Measurements from ENCODE around the gene C6orf52. TPM values are rescaled to one million over a fixed set of nuclear protein-coding genes. Genes with fewer than 3 reads are reported as not detected.
"Not testable (repeated sequence)": the region's sequence is repeated elsewhere in the genome, so short reads cannot be mapped to it uniquely, and the experiment has no call there.

Gene C6orf52
- total RNA-seq, 4 donors from 2014 or later = not detected

GRCh38 chr6:10668126-10668917, 26.1 kb downstream of the C6orf52 start:
- Histone ChIP-seq H3K27ac (no peak overlapping the region), H3K36me3 (no peaks in the 10 kb centered on the region), H3K27me3 (peaks cover 13% of the 10 kb centered on the region), H3K9me3 (no peaks in the 10 kb centered on the region), H3K4me1 (no peaks in the 10 kb centered on the region), H3K4me3 (no peak overlapping the region)
- intact Hi-C loops (cut with DNase I; ENCODE audit: low total_unique reads) = no loop called here
- WGBS, 2 donors (ENCODE audit: low coverage in 1 of 2) = 71 to 92% methylated on average over 1 to 6 of the region's 6 CpGs
- DNase-seq = no peak
- no peak for TF ChIP-seq POLR2AphosphoS5 (IDR thresholded peaks at IDR 0.05)
- in situ Hi-C loops (cut with MboI; ENCODE audit: low pct_ligation_motif_present in 1 of 4, low pct_unique_long_range_greater_than_20kb in 1 of 4, low sequenced_read_pairs in 3 of 4) = no loop called here

DNA sequence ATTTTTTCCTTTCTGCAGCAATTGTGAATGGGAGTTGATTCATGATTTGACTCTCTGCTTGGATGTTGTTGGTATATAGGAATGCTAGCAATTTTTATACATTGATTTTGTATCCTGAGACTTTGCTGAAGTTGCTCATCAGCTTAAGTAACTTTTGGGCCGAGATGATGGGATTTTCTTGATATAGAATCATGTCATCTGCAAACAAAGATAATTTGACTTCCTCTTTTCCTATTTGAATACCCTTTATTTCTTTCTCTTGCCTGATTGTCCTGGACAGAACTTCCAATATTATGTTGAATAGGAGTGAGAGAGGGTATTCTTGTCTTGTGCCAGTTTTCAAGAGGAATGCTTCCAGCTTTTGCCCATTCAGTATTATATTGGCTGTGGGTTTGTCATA, 28.8 kb downstream of the C6orf52 start:
- H3K36me3 ChIP-seq; H3K27ac ChIP-seq; H3K9me3 ChIP-seq; DNase-seq; H3K4me3 ChIP-seq; H3K4me1 ChIP-seq; intact Hi-C loops (cut with DNase I; ENCODE audit: low total_unique reads); in situ Hi-C loops (cut with MboI; ENCODE audit: low pct_ligation_motif_present in 1 of 4, low pct_unique_long_range_greater_than_20kb in 1 of 4, low sequenced_read_pairs in 3 of 4): not testable (repeated sequence)
- peaks cover 13% of the 10 kb centered on the region for H3K27me3 ChIP-seq
- WGBS, 2 donors (ENCODE audit: low coverage in 1 of 2) = 49 to 64% methylated on average over 1 of the region's 1 CpG

DNA sequence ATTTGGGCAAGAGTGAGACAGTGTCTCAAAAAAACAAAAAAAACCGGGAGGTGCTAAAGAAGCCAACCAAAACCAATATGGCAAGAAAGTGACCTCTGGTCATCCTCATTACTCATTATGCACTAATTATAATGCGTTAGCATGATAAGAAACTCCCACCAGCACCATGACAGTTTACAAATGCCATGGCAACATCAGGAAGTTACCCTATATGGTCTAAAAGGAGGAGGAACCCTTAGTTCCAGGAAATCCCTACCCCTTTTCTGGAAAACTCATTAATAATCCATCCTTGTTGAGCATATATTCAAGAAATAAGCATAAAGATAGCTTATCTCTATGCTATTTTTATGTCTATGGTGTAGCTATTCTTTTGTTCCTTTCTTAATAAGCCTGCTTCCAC, 31.7 kb downstream of the C6orf52 start:
- Histone ChIP-seq H3K27ac (no peak overlapping the region), H3K4me1 (no peaks in the 10 kb centered on the region), H3K36me3 (no peaks in the 10 kb centered on the region), H3K4me3 (no peak overlapping the region), H3K27me3 (peaks cover 11% of the 10 kb centered on the region), H3K9me3 (no peaks in the 10 kb centered on the region)
- in situ Hi-C loops (cut with MboI; ENCODE audit: low pct_ligation_motif_present in 1 of 4, low pct_unique_long_range_greater_than_20kb in 1 of 4, low sequenced_read_pairs in 3 of 4) = no loop called here
- 87 to 95% methylated on average over 2 of the region's 2 CpGs for WGBS, 2 donors (ENCODE audit: low coverage in 1 of 2)
- intact Hi-C loops (cut with DNase I; ENCODE audit: low total_unique reads) = no loop called here
- DNase-seq = no peak
- TF ChIP-seq, protein P1, sequence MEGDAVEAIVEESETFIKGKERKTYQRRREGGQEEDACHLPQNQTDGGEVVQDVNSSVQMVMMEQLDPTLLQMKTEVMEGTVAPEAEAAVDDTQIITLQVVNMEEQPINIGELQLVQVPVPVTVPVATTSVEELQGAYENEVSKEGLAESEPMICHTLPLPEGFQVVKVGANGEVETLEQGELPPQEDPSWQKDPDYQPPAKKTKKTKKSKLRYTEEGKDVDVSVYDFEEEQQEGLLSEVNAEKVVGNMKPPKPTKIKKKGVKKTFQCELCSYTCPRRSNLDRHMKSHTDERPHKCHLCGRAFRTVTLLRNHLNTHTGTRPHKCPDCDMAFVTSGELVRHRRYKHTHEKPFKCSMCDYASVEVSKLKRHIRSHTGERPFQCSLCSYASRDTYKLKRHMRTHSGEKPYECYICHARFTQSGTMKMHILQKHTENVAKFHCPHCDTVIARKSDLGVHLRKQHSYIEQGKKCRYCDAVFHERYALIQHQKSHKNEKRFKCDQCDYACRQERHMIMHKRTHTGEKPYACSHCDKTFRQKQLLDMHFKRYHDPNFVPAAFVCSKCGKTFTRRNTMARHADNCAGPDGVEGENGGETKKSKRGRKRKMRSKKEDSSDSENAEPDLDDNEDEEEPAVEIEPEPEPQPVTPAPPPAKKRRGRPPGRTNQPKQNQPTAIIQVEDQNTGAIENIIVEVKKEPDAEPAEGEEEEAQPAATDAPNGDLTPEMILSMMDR (IDR thresholded peaks at IDR 0.05) = no peak
- no peak for TF ChIP-seq EP300 (IDR thresholded peaks at IDR 0.05; ENCODE audit: low read depth)
- TF ChIP-seq POLR2AphosphoS5 (IDR thresholded peaks at IDR 0.05) = no peak
- TF ChIP-seq POLR2A (IDR thresholded peaks at IDR 0.05) = no peak

DNA sequence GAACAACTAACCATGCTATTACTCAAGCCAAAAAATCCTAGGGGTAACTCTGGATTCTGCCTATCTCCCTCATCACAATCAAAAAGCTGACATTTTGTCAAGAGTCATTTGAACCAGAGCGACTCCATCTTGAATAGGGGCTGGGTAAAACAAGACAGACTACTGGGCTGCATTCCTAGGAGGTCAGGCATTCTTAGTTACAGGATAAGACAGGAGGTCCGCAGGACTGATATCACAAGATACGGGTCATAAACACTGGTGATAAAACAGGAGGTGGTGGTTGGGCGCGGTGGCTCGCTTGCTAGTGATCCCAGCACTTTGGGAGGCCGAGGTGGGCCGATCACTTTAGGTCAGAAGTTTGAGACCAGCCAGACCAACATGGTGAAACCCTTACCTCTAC, 32.2 kb downstream of the C6orf52 start:
- Histone ChIP-seq H3K27me3 (peaks cover 6% of the 10 kb centered on the region), H3K9me3 (no peaks in the 10 kb centered on the region), H3K36me3 (no peaks in the 10 kb centered on the region), H3K27ac (no peak overlapping the region), H3K4me3 (no peak overlapping the region), H3K4me1 (no peaks in the 10 kb centered on the region)
- TF ChIP-seq POLR2AphosphoS5 (IDR thresholded peaks at IDR 0.05) = no peak
- no peak for TF ChIP-seq POLR2A (IDR thresholded peaks at IDR 0.05)
- TF ChIP-seq EP300 (IDR thresholded peaks at IDR 0.05; ENCODE audit: low read depth) = no peak
- TF ChIP-seq, protein P1 (IDR thresholded peaks at IDR 0.05) = no peak
- DNase-seq = no peak
- in situ Hi-C loops (cut with MboI; ENCODE audit: low pct_ligation_motif_present in 1 of 4, low pct_unique_long_range_greater_than_20kb in 1 of 4, low sequenced_read_pairs in 3 of 4) (no loop called here), intact Hi-C loops (cut with DNase I; ENCODE audit: low total_unique reads) (no loop called here)
- WGBS, 2 donors (ENCODE audit: low coverage in 1 of 2) = 80 to 93% methylated on average over 8 of the region's 8 CpGs

DNA sequence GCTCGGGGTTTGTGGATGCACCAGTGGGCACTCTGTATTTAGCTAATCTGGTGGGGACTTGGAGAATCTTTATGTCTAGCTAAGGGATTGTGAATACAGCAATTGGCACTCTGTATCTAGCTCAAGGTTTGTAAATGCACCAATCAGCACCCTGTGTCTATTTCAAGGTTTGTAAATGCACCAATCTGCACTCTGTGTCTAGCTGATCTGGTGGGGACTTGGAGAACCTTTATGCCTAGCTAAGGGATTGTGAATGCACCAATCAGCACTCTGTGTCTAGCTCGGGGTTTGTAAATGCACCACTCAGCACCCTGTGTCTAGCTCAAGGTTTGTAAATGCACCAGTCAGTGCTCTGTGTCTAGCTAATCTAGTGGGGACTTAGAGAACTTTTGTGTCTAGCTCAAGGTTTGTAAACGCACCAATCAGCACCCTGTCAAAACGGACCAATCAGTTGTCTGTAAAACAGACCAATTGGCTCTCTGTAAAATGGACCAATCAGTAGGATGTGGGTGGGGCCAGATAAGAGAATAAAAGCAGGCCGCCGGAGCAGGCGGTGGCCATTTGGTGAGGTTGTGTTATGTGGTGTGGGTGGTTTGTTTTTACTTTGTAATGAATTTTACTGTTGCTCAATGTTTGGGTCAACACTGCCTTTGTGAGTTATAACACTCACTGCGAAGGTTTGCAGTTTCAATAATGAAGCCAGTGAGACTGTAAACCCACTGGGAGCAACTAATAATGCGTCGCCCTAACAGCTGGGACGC, 33.8 kb downstream of the C6orf52 start:
- H3K36me3 ChIP-seq; DNase-seq; H3K27me3 ChIP-seq; H3K4me3 ChIP-seq; H3K27ac ChIP-seq; H3K4me1 ChIP-seq; H3K9me3 ChIP-seq; in situ Hi-C loops (cut with MboI; ENCODE audit: low pct_ligation_motif_present in 1 of 4, low pct_unique_long_range_greater_than_20kb in 1 of 4, low sequenced_read_pairs in 3 of 4); intact Hi-C loops (cut with DNase I; ENCODE audit: low total_unique reads): not testable (repeated sequence)
- 90 to 94% methylated on average over 5 to 11 of the region's 11 CpGs for WGBS, 2 donors (ENCODE audit: low coverage in 1 of 2)
